ENCODE data around the gene SCAMP2.

The SCAMP2 gene

GRCh38 chr15:74815961-74816360, 57.2 kb downstream of the SCAMP2 start:
- DNase-seq, result no peak

- DNase-seq, result peak; percentile 12
These were observed 57.8 kb downstream of the SCAMP2 start for GRCh38 chr15:74815121-74815934.

- no peak for DNase-seq
These were observed 60.6 kb downstream of the SCAMP2 start, which contains the start of gene LMAN1L for GRCh38 chr15:74812533-74812932. Gene LMAN1L, plus strand, starts transcription at chr15:74812835. Its CDS starts 20 bp downstream, at chr15:74812855.

DNA sequence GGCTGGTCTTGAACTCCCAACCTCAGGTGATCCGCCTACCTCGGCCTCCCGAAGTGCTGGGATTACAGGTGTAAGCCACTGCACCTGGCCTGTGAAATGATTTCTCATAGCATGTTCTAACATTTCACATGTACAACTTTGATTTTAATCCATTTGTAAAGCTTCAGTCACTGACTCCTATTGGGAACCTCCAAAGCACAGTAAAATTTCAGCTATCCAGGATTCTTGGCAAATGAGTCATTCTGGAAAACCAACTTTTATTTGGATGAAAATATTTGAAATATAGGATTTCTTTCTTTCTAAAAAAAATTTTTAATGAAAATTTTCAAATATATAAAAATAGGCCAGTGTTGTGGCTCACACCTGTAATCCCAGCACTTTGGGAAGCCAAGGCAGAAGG, 63.2 kb downstream of the SCAMP2 start:
- DNase-seq, result no peak

GRCh38 chr15:74809242-74809641, 63.9 kb downstream of the SCAMP2 start:
- no peak for DNase-seq

DNA sequence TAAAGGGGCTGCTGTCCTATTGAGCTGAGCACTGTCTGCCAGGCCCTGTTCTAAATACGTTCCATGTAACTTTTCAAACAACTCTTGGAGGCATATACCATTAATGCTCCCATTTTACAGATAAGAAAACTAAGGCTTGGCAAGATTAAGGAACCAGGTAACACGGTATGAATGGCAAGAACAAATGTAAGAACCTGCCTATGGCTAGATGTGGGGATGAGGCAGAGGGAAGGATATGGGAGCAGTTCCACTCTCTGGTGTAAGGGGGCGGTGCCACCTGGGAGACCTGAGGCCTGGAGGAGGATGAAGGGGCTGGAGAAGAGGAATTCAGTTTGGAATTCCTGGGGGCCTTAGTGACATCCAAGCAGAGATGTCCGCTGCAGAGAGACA, 64.3 kb downstream of the SCAMP2 start:
- DNase-seq, result no peak

DNA sequence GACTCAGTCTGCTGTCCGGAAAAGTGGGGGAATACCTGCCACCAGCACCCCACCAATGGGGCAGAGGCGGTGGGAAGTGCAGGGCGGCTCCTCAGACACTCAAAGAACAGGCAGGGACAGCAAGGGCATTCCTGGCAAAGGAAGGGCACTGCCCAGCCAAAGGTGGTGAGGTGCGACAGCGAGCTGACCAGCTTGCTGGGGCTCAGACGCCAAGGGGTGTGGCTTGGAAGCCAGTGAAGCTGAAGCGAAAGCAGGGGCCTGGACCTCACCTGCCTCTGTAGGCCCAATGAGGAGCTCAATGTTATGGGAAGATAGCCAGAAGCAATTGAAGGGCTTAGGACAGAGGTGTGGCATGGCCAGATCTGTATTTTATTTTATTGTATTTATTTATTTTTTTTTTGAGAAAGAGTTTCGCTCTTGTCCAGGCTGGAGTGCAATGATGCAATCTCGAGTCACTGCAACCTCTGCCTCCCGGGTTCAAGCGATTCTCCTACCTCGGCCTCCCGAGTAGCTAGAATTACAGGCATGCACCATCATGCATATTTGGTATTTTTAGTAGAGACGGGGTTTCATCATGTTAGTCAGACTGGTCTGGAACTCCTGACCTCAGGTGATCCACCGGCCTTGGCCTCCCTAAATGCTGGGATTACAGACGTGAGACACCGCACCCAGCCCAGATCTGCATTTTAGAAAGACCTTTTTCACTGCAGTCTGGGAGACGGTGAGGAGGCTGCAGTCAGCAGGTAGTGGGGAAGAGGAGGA, 64.9 kb downstream of the SCAMP2 start:
- peak; percentile 30 for DNase-seq

GRCh38 chr15:74807282-74807681, 65.9 kb downstream of the SCAMP2 start:
- DNase-seq, result no peak

GRCh38 chr15:74804935-74805334, 68.2 kb downstream of the SCAMP2 start:
- no peak for DNase-seq

GRCh38 chr15:74802862-74803447, 70.2 kb downstream of the SCAMP2 start:
- no peak for DNase-seq

DNA sequence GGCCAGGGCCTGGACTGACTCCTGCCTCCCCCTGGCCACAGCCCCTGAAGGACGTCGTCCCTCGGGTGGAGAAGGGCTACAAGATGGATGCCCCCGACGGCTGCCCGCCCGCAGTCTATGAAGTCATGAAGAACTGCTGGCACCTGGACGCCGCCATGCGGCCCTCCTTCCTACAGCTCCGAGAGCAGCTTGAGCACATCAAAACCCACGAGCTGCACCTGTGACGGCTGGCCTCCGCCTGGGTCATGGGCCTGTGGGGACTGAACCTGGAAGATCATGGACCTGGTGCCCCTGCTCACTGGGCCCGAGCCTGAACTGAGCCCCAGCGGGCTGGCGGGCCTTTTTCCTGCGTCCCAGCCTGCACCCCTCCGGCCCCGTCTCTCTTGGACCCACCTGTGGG, 70.9 kb downstream of the SCAMP2 start:
- no peak for DNase-seq

- DNase-seq, result no peak
These were observed 71.7 kb downstream of the SCAMP2 start for GRCh38 chr15:74801311-74801997.

GRCh38 chr15:74800559-74801094, 72.5 kb downstream of the SCAMP2 start:
- DNase-seq, result no peak

- DNase-seq, result no peak
These were observed 73.2 kb downstream of the SCAMP2 start for GRCh38 chr15:74799856-74800558.

DNA sequence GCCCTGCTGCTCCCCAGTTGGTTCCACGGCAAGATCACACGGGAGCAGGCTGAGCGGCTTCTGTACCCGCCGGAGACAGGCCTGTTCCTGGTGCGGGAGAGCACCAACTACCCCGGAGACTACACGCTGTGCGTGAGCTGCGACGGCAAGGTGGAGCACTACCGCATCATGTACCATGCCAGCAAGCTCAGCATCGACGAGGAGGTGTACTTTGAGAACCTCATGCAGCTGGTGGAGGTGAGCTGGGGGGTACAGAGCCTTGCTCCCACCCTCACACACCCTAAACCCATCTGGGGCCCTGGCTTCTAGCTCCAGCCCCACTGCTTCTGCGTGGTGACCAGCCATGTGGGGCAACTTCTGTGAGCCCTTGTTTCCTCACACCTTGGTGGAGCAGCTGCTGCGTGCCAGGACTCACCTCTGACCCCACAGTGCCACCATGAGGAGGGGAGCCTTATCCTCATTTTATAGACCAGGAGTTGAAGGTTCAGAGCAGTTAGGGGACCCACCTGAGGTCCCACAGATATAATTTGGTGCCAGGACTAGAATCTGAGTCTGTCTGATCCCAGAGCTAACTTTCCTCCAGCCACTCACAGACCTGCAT, 73.8 kb downstream of the SCAMP2 start:
- no peak for DNase-seq

GRCh38 chr15:74798388-74799254, 74.5 kb downstream of the SCAMP2 start:
- no peak for DNase-seq

- no peak for DNase-seq
These were observed 77.1 kb downstream of the SCAMP2 start for GRCh38 chr15:74795966-74796625.

GRCh38 chr15:74794970-74795349, 78.2 kb downstream of the SCAMP2 start:
- no peak for DNase-seq

- no peak for DNase-seq
These were observed 78.8 kb downstream of the SCAMP2 start for GRCh38 chr15:74794248-74794969.

Measured in NCI-H2029 (cell line).